NB4 (cell line): Measurements from ENCODE around the gene CPE.

ENCODE experiments used
- DNase-seq: peaks from one replicate; pipeline ENCODE4 v3.0.0; 2010; ENCODE audit warnings: low read depth
- H3K4me3 ChIP-seq: one replicate; pipeline ENCODE4 v1.5.1; 2011; ENCODE audit warnings: mild to moderate bottlenecking, low read depth, low read length, moderate library complexity
- MYC ChIP-seq: IDR thresholded peaks from 2 replicates; pipeline ENCODE4 v1.6.1; 2011; ENCODE audit warnings: low read depth, low read length
- POLR2A ChIP-seq: IDR thresholded peaks from 2 replicates; pipeline ENCODE4 v1.6.1; 2011; ENCODE audit warnings: mild to moderate bottlenecking; ENCODE audit not compliant: insufficient read length; ENCODE audit errors: extremely low read depth
- TF ChIP-seq, protein P1 (sequence below): IDR thresholded peaks from 2 replicates; pipeline ENCODE4 v1.6.1; 2011; ENCODE audit warnings: low read depth, low read length
- TF ChIP-seq, protein P2 (sequence below): IDR thresholded peaks from one replicate; pipeline ENCODE4 v1.5.1; 2012; ENCODE audit warnings: low read depth, low read length

CPE gene

DNA sequence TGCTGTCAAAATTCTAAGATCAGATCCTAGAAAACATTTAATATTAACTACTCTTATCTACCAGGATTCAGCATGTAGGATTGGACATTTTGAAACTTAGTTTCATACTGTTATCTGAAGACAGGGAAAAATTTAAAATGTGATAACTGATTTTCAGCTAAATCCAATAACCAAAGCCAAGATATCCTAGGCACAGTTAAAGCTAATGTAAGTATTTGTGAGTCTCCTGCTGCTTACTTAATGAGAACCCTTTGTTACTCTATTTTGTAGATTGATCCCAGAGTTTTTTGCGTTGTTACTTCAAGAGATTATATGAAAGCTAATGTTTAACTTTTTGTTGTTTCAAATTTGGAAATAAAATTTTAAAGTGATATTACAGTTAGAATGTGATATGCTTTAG, 2.0 kb downstream of the CPE start:
- no peak for DNase-seq
- H3K4me3 ChIP-seq, result no peak overlapping the region
- TF ChIP-seq MYC, result no peak
- TF ChIP-seq, protein P1, sequence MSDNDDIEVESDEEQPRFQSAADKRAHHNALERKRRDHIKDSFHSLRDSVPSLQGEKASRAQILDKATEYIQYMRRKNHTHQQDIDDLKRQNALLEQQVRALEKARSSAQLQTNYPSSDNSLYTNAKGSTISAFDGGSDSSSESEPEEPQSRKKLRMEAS, result no peak
- TF ChIP-seq, protein P2, sequence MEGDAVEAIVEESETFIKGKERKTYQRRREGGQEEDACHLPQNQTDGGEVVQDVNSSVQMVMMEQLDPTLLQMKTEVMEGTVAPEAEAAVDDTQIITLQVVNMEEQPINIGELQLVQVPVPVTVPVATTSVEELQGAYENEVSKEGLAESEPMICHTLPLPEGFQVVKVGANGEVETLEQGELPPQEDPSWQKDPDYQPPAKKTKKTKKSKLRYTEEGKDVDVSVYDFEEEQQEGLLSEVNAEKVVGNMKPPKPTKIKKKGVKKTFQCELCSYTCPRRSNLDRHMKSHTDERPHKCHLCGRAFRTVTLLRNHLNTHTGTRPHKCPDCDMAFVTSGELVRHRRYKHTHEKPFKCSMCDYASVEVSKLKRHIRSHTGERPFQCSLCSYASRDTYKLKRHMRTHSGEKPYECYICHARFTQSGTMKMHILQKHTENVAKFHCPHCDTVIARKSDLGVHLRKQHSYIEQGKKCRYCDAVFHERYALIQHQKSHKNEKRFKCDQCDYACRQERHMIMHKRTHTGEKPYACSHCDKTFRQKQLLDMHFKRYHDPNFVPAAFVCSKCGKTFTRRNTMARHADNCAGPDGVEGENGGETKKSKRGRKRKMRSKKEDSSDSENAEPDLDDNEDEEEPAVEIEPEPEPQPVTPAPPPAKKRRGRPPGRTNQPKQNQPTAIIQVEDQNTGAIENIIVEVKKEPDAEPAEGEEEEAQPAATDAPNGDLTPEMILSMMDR, result no peak
- no peak for TF ChIP-seq POLR2A

DNA sequence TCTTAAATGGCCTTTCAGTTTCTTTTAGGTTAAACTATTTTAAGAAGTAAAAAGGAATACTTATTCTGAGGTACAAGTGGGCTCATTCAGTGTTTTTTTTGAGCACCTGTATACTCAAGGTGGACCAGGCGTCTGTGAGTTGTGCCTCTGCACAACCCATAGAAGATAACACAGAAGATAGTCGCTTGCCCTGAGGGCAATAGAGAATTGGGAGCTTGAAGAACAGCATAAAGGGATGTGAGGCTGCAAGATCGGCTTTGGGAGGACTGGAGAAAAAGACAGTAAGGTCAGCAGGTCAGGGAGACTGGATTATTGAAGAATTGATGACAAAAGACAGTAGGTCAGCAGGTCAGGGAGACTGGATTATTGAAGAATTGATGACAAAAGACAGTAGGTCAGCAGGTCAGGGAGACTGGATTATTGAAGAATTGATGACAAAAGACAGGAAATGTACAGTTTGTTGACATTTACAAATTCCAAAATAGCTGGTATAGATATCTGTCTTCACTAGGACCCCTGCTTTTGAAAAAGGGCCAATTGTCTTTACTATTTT, 3.1 kb downstream of the CPE start:
- no peak for TF ChIP-seq MYC
- TF ChIP-seq POLR2A, result no peak
- TF ChIP-seq, protein P2, result no peak
- H3K4me3 ChIP-seq, result no peak overlapping the region
- DNase-seq, result no peak

DNA sequence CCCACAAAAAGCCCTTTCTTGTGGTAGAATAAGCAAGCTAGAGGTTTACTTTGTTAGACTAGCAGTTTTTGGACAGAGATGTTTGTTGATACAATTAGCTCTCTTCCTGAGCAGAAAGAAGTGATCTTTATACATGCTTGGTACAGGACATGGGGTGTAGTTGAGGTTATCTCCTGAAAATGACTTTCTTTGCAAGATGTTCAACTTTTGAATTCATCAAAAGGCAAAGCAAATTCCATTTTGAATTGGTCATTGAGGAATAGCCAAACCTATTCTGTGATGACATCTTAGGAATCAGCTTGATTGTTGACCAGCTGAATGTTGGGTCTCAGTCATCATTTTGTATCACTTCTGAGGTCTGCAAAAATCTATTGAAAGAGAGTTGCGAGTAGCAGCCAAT, 3.8 kb downstream of the CPE start:
- TF ChIP-seq, protein P1, result no peak
- no peak for TF ChIP-seq MYC
- TF ChIP-seq, protein P2, result no peak
- TF ChIP-seq POLR2A, result no peak
- DNase-seq, result no peak
- H3K4me3 ChIP-seq, result no peak overlapping the region

DNA sequence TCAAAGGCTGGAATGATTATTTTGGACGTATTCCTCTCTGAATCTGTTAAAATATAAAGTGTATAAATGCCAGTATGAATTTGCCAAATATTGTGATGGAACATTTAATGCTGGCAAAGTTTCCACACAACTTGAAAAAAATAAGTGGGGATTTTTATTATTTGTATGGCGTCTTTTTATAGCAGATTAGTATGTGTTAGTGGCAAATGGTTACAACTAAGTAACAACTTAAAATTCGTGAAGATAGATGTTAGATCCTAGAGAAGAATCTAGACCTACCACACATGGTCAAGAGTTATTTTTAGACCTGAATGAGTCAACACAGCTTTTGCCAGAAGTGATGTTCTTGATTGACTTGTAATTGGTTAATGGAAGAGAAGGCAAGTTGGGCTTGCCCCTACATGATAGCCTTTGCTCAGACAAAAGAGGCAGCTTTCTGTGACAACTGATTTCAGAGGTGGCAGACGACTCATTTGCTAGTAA, 4.8 kb downstream of the CPE start:
- DNase-seq, result no peak
- TF ChIP-seq POLR2A (no peak), MYC (no peak)
- TF ChIP-seq, protein P1, result no peak
- TF ChIP-seq, protein P2, result no peak
- no peak overlapping the region for H3K4me3 ChIP-seq

DNA sequence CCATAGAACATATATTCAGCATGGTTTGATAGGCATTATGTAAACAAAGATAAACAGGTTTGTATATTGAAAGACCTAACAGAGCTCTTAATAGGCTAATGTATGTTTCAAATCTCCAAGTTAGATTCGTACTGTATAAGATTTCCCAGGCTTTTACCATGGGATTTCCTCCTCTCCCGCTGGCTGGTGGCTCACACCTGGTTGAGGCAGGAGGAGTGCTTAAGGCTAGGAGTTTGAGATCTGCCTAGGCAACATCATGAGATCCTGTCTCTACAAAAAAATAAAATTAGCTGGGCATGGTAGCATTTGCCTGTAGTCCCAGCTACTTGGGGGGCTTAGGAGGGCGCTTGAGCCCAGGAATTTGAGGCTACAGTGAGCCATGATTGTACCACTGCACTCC, 5.4 kb downstream of the CPE start:
- no peak for DNase-seq
- TF ChIP-seq POLR2A, result no peak
- TF ChIP-seq, protein P1, result no peak
- TF ChIP-seq MYC, result no peak
- TF ChIP-seq, protein P2, result no peak
- H3K4me3 ChIP-seq, result no peak overlapping the region

DNA sequence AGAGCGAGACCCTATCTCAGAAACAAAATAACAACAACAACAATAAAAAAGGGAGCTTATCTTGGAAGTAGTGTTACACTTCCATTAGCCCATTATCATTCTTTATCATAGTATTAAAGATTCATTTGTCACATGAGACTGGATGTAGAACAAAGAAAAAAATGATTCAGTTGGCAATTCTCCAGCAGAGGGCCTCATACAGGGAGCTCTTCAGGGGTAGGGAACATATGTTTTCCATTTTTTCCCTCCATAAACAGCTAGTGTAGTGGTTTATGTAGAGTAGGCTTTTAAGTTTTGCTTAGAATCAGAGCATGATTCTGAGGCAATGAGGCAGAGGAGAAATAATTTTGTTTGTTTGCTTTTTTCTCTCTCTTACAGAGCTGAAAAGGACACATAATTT, 5.8 kb downstream of the CPE start:
- no peak overlapping the region for H3K4me3 ChIP-seq
- no peak for DNase-seq
- TF ChIP-seq POLR2A, result no peak
- TF ChIP-seq, protein P2, result no peak
- TF ChIP-seq, protein P1, result no peak
- no peak for TF ChIP-seq MYC
